ENCODE data around the gene RABL2B.

Gene RABL2B

DNA sequence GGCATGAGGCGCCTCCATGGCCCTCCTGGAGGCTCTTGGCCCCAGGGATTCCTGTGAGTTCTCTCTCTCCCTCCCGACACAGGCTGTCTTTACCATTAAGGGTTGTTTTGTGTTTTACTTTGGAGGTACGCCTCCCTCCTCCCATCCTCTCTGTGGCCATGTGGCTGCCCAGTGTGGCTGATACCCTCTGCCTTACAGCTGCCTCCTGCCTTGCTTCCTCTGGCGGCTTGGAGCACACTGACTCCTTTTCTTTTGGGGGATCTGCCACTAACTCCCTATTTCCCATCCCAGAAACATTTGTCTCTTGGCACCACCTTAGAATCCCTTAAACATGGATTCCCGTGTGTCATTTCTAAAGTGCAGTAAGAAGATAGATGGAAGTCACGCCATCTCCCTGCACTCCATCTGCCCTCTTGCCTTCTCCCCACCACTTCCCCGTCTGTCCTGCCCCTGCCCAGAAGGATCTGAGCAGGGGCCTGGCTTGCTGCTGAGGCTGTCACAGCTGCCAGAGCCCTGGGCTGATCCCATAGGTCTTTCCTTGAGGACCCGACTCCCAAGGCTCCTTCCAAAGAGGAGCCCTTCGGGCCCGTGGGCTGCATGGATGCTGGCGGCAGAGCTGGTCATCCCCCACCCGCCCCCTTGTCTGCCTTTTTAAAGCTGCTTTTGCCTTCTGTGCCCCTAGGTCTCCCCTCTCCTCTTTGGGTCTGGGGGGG lies 60.6 kb downstream of the RABL2B start:
- DNase-seq (ENCODE audit: low read depth), result no peak

DNA sequence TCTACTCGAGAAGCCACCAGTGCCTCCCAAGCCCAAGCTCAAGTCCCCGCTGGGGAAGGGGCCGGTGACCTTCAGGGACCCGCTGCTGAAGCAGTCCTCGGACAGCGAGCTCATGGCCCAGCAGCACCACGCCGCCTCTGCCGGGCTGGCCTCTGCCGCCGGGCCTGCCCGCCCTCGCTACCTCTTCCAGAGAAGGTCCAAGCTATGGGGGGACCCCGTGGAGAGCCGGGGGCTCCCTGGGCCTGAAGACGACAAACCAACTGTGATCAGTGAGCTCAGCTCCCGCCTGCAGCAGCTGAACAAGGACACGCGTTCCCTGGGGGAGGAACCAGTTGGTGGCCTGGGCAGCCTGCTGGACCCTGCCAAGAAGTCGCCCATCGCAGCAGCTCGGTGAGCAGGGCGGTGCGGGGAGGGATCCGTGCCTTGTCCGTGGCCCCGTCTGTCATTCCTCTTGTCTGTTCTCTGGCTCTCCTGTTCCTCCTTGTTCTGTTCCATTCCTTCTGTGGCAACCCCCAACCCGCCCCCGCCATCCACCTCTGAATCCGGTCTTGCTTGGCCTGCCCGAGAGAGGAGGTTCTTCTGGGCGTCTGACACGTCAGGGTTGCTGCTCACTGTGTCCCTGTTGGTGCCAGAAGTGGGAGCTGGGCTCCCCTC lies 61.3 kb downstream of the RABL2B start:
- DNase-seq (ENCODE audit: low read depth), result no peak

DNA sequence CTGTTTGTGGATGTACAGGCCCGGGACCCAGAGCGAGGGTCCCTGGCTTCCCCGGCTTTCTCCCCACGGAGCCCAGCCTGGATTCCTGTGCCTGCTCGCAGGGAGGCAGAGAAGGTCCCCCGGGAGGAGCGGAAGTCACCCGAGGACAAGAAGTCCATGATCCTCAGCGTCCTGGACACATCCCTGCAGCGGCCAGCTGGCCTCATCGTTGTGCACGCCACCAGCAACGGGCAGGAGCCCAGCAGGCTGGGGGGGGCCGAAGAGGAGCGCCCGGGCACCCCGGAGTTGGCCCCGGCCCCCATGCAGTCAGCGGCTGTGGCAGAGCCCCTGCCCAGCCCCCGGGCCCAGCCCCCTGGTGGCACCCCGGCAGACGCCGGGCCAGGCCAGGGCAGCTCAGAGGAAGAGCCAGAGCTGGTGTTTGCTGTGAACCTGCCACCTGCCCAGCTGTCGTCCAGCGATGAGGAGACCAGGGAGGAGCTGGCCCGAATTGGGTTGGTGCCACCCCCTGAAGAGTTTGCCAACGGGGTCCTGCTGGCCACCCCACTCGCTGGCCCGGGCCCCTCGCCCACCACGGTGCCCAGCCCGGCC lies 62.1 kb downstream of the RABL2B start:
- DNase-seq (ENCODE audit: low read depth), result no peak

DNA sequence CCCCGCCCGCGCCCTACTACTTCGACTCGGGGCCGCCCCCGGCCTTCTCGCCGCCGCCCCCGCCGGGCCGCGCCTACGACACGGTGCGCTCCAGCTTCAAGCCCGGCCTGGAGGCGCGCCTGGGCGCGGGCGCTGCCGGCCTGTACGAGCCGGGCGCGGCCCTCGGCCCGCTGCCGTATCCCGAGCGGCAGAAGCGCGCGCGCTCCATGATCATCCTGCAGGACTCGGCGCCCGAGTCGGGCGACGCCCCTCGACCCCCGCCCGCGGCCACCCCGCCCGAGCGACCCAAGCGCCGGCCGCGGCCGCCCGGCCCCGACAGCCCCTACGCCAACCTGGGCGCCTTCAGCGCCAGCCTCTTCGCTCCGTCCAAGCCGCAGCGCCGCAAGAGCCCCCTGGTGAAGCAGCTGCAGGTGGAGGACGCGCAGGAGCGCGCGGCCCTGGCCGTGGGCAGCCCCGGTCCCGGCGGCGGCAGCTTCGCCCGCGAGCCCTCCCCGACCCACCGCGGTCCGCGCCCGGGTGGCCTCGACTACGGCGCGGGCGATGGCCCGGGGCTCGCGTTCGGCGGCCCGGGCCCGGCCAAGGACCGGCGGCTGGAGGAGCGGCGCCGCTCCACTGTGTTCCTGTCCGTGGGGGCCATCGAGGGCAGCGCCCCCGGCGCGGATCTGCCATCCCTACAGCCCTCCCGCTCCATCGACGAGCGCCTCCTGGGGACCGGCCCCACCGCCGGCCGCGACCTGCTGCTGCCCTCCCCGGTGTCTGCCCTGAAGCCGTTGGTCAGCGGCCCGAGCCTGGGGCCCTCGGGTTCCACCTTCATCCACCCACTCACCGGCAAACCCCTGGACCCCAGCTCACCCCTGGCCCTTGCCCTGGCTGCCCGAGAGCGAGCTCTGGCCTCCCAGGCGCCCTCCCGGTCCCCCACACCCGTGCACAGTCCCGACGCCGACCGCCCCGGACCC lies 62.9 kb downstream of the RABL2B start:
- DNase-seq (ENCODE audit: low read depth), result no peak

DNA sequence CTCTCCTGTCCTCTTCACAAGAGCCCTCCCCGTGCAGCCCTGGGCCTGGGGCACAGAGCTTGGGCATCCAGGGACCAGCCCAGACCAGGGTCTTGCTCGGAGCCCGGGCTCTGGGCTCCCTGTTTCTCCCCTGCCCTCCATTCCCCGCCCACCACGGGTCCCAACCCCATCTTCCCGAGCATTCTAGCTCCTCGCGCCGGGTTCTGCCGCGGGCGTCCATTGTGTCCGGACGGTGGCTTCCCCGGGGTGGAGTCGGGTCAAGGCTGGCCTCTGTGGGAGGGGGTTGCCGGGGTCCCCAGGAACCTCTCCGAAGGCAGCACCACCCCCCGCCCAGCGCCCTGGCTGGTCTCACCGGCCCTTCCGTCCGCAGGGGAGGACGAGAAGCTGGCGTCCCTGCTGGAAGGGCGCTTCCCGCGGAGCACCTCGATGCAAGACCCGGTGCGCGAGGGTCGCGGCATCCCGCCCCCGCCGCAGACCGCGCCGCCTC lies 63.6 kb downstream of the RABL2B start:
- DNase-seq (ENCODE audit: low read depth), result no peak

DNA sequence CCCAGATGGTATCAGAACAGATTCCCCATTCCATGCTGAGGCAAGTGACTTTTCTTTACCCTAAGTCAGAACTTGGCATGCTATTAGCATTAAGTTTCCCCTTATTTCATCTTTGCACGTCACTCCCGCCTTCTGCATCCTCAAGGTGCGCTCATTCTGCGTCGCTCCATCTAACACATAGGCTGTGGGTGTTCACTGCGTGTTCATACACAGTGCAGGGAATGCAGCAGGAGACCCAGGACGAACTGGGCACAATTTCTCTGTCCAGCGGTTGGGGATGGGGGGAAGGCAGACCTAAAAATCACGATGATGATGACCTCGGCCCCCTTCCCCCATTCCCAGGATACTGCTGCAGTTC lies 65.1 kb downstream of the RABL2B start:
- no peak for DNase-seq (ENCODE audit: low read depth)

DNA sequence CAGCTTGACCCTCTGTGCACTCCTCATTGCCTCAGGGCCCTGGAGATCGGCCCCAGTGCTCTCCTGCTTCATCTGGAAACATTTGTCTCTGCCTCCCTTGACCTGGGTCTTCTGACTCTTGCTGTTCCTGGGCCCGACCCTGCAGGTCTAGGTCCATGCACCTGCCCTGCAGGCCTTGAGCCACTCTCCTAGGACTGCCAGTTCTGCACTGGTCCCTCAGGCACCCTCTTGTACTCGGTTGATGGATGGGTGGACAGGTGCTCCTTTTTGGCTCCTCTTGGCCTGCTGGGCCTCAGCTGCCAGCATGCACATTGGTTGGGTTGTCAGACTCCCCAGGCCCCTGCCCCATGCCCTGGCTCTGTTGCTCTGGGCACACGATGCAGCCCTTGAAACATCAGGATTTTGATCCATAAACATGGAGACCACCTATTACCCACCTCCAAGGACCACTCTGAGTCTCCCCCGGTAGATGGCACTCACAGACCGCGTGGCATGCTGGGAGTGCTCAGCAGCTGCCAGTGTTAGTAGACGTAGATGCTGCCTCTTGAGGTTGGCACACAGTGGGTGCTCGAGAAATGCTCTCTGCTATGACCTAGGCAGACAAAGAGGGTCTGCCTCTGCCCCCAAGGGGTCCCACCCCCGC lies 65.6 kb downstream of the RABL2B start:
- DNase-seq (ENCODE audit: low read depth), result no peak
